Endothelial cell of umbilical vein (primary cell): ENCODE measurements around the gene XYLB.

Experiments
- CTCF ChIP-seq, 2 donors: IDR thresholded peaks; 1 replicate in 1 of 2; 2 replicates in 1 of 2; pipeline ENCODE4 v1.5.1; 2011; ENCODE audit warnings: low read length in 2 of 2, mild to moderate bottlenecking in 2 of 2, moderate library complexity in 2 of 2, control low read depth in 1 of 2, inconsistent platforms in 1 of 2, low read depth in 1 of 2; ENCODE audit not compliant: insufficient read depth in 1 of 2; ENCODE audit errors: extremely low read depth in 1 of 2
- EZH2 ChIP-seq: IDR thresholded peaks from 2 replicates; pipeline ENCODE4 v1.6.1; 2012; ENCODE audit warnings: borderline replicate concordance, low read depth, mild to moderate bottlenecking, moderate library complexity, low read length, inconsistent platforms; ENCODE audit not compliant: severe bottlenecking
- FOS ChIP-seq: IDR thresholded peaks from 2 replicates; pipeline ENCODE4 v1.6.1; 2011; ENCODE audit warnings: mild to moderate bottlenecking, low read length, moderate library complexity, borderline replicate concordance; ENCODE audit not compliant: insufficient read depth
- JUN ChIP-seq: IDR thresholded peaks from 2 replicates; pipeline ENCODE4 v1.6.1; 2011; ENCODE audit warnings: borderline replicate concordance, low read depth; ENCODE audit not compliant: insufficient read length, insufficient read depth
- MAX ChIP-seq: IDR thresholded peaks from 2 replicates; pipeline ENCODE4 v1.6.1; 2011; ENCODE audit not compliant: insufficient read depth, insufficient read length
- MYC ChIP-seq: IDR thresholded peaks from one replicate; pipeline ENCODE4 v1.6.1; 2011; ENCODE audit warnings: mild to moderate bottlenecking, low read depth, low read length
- POLR2A ChIP-seq: IDR thresholded peaks from 2 replicates; pipeline ENCODE4 v1.6.1; 2012; ENCODE audit warnings: low read depth, mild to moderate bottlenecking, control low read depth, low read length
- POLR2AphosphoS5 ChIP-seq: IDR thresholded peaks from 2 replicates; pipeline ENCODE4 v1.6.1; 2012; ENCODE audit warnings: low read depth, mild to moderate bottlenecking, control low read depth, low read length, moderate library complexity; ENCODE audit not compliant: insufficient read depth

- TF ChIP-seq POLR2A (no peak), CTCF (IDR thresholded peaks at IDR 0.05; ENCODE audit: extremely low read depth in 1 of 2, insufficient read depth in 1 of 2, low read depth in 1 of 2, low read length in 2 of 2) (no peak), POLR2AphosphoS5 (no peak), JUN (no peak), MAX (no peak), EZH2 (no peak), FOS (no peak), MYC (no peak)
Measured at GRCh38 chr3:38376098-38376816, 29.7 kb downstream of the XYLB start.
